DND-41 (cell line): ENCODE data around the gene FOXD2.

Experiments
- ATAC-seq: fragments of 200-7000 bp; cut with Tn5 transposase; 3 replicates; pipeline ENCODE4 v1.9.1; 2021; ENCODE audit warnings: low read depth; ENCODE audit not compliant: insufficient read depth
- DNase-seq: peaks from one replicate; pipeline ENCODE4 v3.0.0-alpha.2; 2020
- H2AFZ ChIP-seq: 2 replicates; pipeline ENCODE4 v1.6.0; 2012; ENCODE audit warnings: low read depth, low read length
- H3K27ac ChIP-seq: 2 replicates; pipeline ENCODE4 v1.5.1; 2012; ENCODE audit warnings: low read length, inconsistent platforms
- H3K27me3 ChIP-seq: fragments of 200-600 bp; sonication (generic); 2 replicates; pipeline ENCODE4 v1.6.0; 2012; ENCODE audit warnings: low read length, mild to moderate bottlenecking, inconsistent platforms; ENCODE audit not compliant: insufficient read depth, poor library complexity
- H3K36me3 ChIP-seq: 2 replicates; pipeline ENCODE4 v1.5.1; 2012; ENCODE audit warnings: low read length, inconsistent platforms; ENCODE audit not compliant: insufficient read depth
- H3K4me1 ChIP-seq: 2 replicates; pipeline ENCODE4 v1.5.1; 2012; ENCODE audit warnings: mild to moderate bottlenecking, low read length; ENCODE audit not compliant: insufficient read depth
- H3K4me2 ChIP-seq: 2 replicates; pipeline ENCODE4 v1.6.0; 2012; ENCODE audit warnings: mild to moderate bottlenecking, moderate library complexity, low read length, inconsistent platforms; ENCODE audit not compliant: insufficient read depth
- H3K4me3 ChIP-seq, 2 experiments: fragments of 200-600 bp in 1 of 2; shearing (Covaris generic) in 1 of 2; 2 replicates each; pipeline ENCODE4 v1.5.1; 2012 to 2016; ENCODE audit warnings: inconsistent platforms in 2 of 2, low read length in 2 of 2, mild to moderate bottlenecking in 2 of 2, low read depth in 1 of 2, moderate library complexity in 1 of 2
- H3K79me2 ChIP-seq: 2 replicates; pipeline ENCODE4 v1.6.0; 2012; ENCODE audit warnings: low read length, inconsistent platforms; ENCODE audit not compliant: insufficient read depth
- H3K9ac ChIP-seq: 2 replicates; pipeline ENCODE4 v1.6.0; 2012; ENCODE audit warnings: low read depth, mild to moderate bottlenecking, inconsistent platforms, low read length, moderate library complexity
- H3K9me3 ChIP-seq: 2 replicates; pipeline ENCODE4 v1.5.1; 2012; ENCODE audit warnings: low read length, moderate library complexity, mild to moderate bottlenecking, inconsistent platforms; ENCODE audit not compliant: insufficient read depth, severe bottlenecking
- H4K20me1 ChIP-seq: 2 replicates; pipeline ENCODE4 v1.6.0; 2012; ENCODE audit warnings: low read length; ENCODE audit not compliant: insufficient read depth
- CTCF ChIP-seq: IDR thresholded peaks from 2 replicates; pipeline ENCODE4 v1.5.1; 2012; ENCODE audit warnings: borderline replicate concordance, low read length, moderate library complexity, mild to moderate bottlenecking; ENCODE audit not compliant: poor library complexity, severe bottlenecking; ENCODE audit errors: extremely low read depth
- EZH2 ChIP-seq: IDR thresholded peaks from 3 replicates; pipeline ENCODE4 v1.6.1; 2012; ENCODE audit warnings: borderline replicate concordance, low read depth, mild to moderate bottlenecking, moderate library complexity, low read length, inconsistent platforms; ENCODE audit not compliant: severe bottlenecking

Gene FOXD2

GRCh38 chr1:47468709-47469389, 31.0 kb downstream of the FOXD2 start:
- no peaks in the 10 kb centered on the region; the same call in 1 of the 2 replicates for H4K20me1 ChIP-seq
- DNase-seq: no peak
- H3K9ac ChIP-seq: no peak overlapping the region
- H3K79me2 ChIP-seq: no peaks in the 10 kb centered on the region
- no peak overlapping the region for H3K4me2 ChIP-seq
- H3K27me3 ChIP-seq: peaks cover 6% of the 10 kb centered on the region
- no peaks in the 10 kb centered on the region for H3K9me3 ChIP-seq
- H3K4me1 ChIP-seq: no peaks in the 10 kb centered on the region
- no peaks in the 10 kb centered on the region for H3K36me3 ChIP-seq
- H3K27ac ChIP-seq: no peak overlapping the region
- H3K4me3 ChIP-seq: no peak overlapping the region
- no peak overlapping the region for H2AFZ ChIP-seq
- ATAC-seq: no peak
- TF ChIP-seq CTCF (no peak), EZH2 (no peak)

GRCh38 chr1:47469390-47469759, 31.5 kb downstream of the FOXD2 start:
- no peaks in the 10 kb centered on the region for H3K9me3 ChIP-seq
- DNase-seq (no peak), ATAC-seq (no peak)
- TF ChIP-seq EZH2 (no peak), CTCF (no peak)
- no peak overlapping the region for H3K27ac ChIP-seq
- H4K20me1 ChIP-seq: no peaks in the 10 kb centered on the region; the same call in 1 of the 2 replicates
- H3K27me3 ChIP-seq: peaks cover 6% of the 10 kb centered on the region
- no peaks in the 10 kb centered on the region for H3K79me2 ChIP-seq
- no peak overlapping the region for H3K9ac ChIP-seq
- no peak overlapping the region for H2AFZ ChIP-seq
- no peak overlapping the region for H3K4me2 ChIP-seq
- no peaks in the 10 kb centered on the region for H3K36me3 ChIP-seq
- H3K4me1 ChIP-seq: no peaks in the 10 kb centered on the region
- no peak overlapping the region for H3K4me3 ChIP-seq

DNA sequence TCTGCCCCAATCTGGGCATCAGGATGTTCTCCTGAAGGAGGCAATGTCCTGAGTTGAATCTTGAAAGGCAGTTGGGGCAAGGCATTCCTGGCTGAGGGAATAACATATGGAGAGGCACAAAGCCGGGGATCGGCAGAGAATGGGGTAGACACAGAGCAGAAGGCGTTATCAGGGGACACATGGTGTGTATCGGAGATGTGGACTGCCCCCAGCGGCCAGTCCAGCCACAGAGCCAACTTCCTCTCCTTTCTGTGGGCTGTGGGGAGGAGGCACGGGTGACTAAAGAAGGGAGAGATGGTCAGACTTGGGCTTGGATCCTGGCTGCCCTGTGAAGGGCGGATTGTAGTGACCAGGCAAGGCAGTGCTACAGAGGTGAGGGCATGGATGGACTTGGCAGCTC, 32.1 kb downstream of the FOXD2 start:
- DNase-seq (no peak), ATAC-seq (no peak)
- Histone ChIP-seq H3K79me2 (no peaks in the 10 kb centered on the region), H3K36me3 (no peaks in the 10 kb centered on the region), H3K27me3 (peaks cover 6% of the 10 kb centered on the region), H3K9me3 (no peaks in the 10 kb centered on the region), H3K4me3 (no peak overlapping the region), H3K9ac (no peak overlapping the region), H3K4me1 (no peaks in the 10 kb centered on the region), H2AFZ (no peak overlapping the region), H4K20me1 (no peaks in the 10 kb centered on the region; the same call in 1 of the 2 replicates), H3K4me2 (no peak overlapping the region), H3K27ac (no peak overlapping the region)
- TF ChIP-seq EZH2 (no peak), CTCF (no peak)

DNA sequence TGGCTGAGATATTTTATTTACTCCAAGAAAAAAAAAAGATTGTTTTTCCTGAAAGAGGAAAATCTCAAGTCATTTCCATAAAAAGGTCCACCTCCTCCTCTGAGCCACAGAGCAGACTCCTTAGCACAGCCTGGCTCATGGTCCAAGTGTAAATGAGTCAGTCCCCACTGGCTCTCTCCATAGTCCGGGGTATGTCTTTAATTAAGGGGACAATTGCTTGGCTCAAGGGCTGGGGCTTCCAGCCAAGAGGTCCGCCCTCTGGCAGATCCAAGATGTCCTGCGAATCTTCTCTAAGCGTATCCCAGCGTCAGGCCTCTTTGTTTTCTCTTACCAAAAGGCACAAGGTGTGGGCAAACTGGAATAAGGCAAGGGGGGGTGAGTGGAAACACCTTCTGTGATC, 33.3 kb downstream of the FOXD2 start:
- TF ChIP-seq CTCF (no peak), EZH2 (no peak)
- Histone ChIP-seq H3K27ac (no peak overlapping the region), H3K4me2 (no peak overlapping the region), H3K9me3 (no peaks in the 10 kb centered on the region), H3K79me2 (no peaks in the 10 kb centered on the region), H3K9ac (no peak overlapping the region), H3K4me1 (no peaks in the 10 kb centered on the region), H2AFZ (no peak overlapping the region), H3K4me3 (no peak overlapping the region), H4K20me1 (no peaks in the 10 kb centered on the region; the same call in 1 of the 2 replicates), H3K27me3 (peaks cover 7% of the 10 kb centered on the region), H3K36me3 (no peaks in the 10 kb centered on the region)
- DNase-seq (no peak), ATAC-seq (no peak)
